Breast epithelium (tissue), 4 donors: ENCODE data around the gene FIGNL1. TPM values are rescaled to one million over a fixed set of nuclear protein-coding genes. Genes with fewer than 3 reads are reported as not detected.

Experiments
- DNase-seq, 2 donors: peaks; one replicate each; pipeline ENCODE4 v3.0.0-alpha.2; 2019; ENCODE audit warnings: low spot score in 2 of 2
- H3K27ac ChIP-seq, 2 donors: fragments of 200-600 bp; sonication (generic) in 1 of 2; one replicate each; pipeline ENCODE4 v1.5.1; 2016 to 2019; ENCODE audit warnings: mild to moderate bottlenecking in 1 of 2
- H3K27me3 ChIP-seq, 2 donors: fragments of 200-600 bp; sonication (generic) in 1 of 2; one replicate each; pipeline versions ENCODE4 v1.5.1 to v1.6.0; 2017 to 2019; ENCODE audit warnings: control low read depth in 1 of 2, mild to moderate bottlenecking in 1 of 2
- H3K36me3 ChIP-seq: fragments of 200-600 bp; one replicate; pipeline ENCODE4 v1.5.1; 2019
- H3K4me1 ChIP-seq, 2 donors: fragments of 200-600 bp; sonication (generic); one replicate each; pipeline ENCODE4 v1.5.1; 2016 to 2019; ENCODE audit warnings: control low read depth in 1 of 2
- H3K4me3 ChIP-seq, 3 donors: fragments of 200-600 bp; sonication (generic); 1 replicate in 2 of 3; 2 replicates in 1 of 3; pipeline ENCODE4 v1.5.1; 2016 to 2019; ENCODE audit warnings: mild to moderate bottlenecking in 3 of 3, moderate library complexity in 2 of 3
- H3K9me3 ChIP-seq, 2 donors: fragments of 200-600 bp; sonication (generic) in 1 of 2; one replicate each; pipeline ENCODE4 v1.5.1; 2016 to 2019; ENCODE audit warnings: control low read depth in 1 of 2
- CTCF ChIP-seq, 3 donors: fragments of 450-650 bp; IDR thresholded peaks; one replicate each; pipeline ENCODE4 v1.5.1; 2016 to 2017; ENCODE audit warnings: antibody characterized with exemption in 3 of 3, mild to moderate bottlenecking in 3 of 3, moderate library complexity in 3 of 3
- POLR2A ChIP-seq: fragments of 450-650 bp; IDR thresholded peaks from one replicate; pipeline ENCODE4 v1.6.1; 2016; ENCODE audit warnings: antibody characterized with exemption, mild to moderate bottlenecking, moderate library complexity
- POLR2AphosphoS5 ChIP-seq, 3 donors: sonication (generic); formaldehyde crosslinking; IDR thresholded peaks; one replicate each; pipeline ENCODE4 v1.6.1; 2017; ENCODE audit warnings: antibody characterized with exemption in 3 of 3
- intact Hi-C: fragments of 100-400 bp; cut with DNase I; formaldehyde crosslinking; loops from one replicate; pipeline ENCODE4 v1.15.1; 2023; ENCODE audit warnings: low total_unique reads
- total RNA-seq, 3 donors: library from RNA; depleted of rRNA; stranded (reverse); fragments of >200 nt; gene quantifications; one replicate each; pipeline ENCODE4 v1.1.0, GENCODE V29; 2016

Gene FIGNL1
- total RNA-seq, 3 donors from 2014 or later, result 10.8 to 13.1 (median 11.7) TPM

DNA sequence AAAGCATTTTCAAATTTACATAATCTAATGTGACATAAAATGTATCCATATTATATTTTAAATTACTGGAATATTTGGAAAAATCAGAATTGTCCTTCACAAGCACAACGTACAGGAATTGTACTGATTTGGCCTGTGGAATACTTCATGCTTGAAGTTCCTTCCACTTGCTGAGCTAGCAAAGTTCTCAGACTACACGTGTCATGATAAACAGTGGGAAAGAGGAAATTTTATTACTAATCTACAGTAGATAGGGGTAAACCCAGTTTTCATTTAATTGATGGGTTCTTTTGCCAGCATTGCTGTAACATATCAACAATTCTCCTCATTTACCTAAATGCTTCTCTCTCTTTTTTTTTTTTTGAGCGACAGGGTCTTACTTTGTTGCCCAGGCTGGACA is 45.6 kb upstream of the FIGNL1 start:
- no peak overlapping the region for H3K27ac ChIP-seq
- intact Hi-C loops, result no loop called here
- no peak overlapping the region for H3K4me3 ChIP-seq
- H3K36me3 ChIP-seq, result no peaks in the 10 kb centered on the region
- H3K4me1 ChIP-seq, result no peaks in the 10 kb centered on the region
- no peak for TF ChIP-seq POLR2AphosphoS5 (IDR thresholded peaks at IDR 0.05)
- no peak for TF ChIP-seq CTCF (IDR thresholded peaks at IDR 0.05)
- TF ChIP-seq POLR2A, result no peak
- no peaks in the 10 kb centered on the region for H3K9me3 ChIP-seq
- no peak for DNase-seq
- no peaks in the 10 kb centered on the region for H3K27me3 ChIP-seq

DNA sequence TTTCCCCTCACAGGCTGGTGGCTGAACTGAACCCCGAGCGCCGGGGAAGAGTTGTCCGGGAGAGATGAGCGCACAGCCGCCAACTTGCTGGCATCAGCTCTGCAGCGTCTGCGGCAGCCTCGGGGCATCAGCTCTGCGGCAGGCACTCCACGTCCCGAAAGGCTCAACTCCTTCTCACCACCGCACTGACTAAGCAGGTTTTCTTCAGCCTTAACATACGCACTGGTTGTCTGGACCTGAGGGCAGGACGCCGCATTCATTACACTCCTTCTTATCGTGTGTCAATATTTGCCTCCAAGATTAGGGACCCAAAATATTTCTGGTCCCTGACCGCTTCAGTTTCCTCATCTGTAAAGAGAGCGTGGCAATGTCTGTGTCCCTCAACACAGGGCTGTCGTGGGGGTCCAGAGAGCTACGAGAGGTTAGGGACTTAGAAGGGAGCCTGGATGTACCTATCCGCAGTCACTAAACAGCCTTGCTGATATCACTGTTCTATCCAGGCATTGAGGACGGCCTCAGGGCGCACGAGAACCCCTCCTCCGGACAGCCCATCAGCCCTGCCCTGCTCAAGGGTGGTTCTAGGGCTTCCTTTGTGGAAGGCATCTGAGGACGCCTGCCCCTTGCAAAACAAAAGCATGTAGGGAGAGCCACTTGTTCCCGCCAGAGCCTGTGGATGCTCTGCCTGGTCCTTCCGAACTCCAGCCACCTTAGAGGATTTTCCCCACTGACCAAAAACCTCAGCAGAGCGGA is 42.8 kb upstream of the FIGNL1 start:
- DNase-seq, result no peak
- H3K9me3 ChIP-seq, result no peaks in the 10 kb centered on the region

GRCh38 chr7:50491943-50492342 is 41.8 kb upstream of the FIGNL1 start:
- no peaks in the 10 kb centered on the region for H3K36me3 ChIP-seq
- intact Hi-C loops, result no loop called here
- no peak for TF ChIP-seq POLR2AphosphoS5 (IDR thresholded peaks at IDR 0.05)
- no peak for TF ChIP-seq CTCF (IDR thresholded peaks at IDR 0.05)
- no peak for TF ChIP-seq POLR2A
- no peaks in the 10 kb centered on the region for H3K9me3 ChIP-seq
- H3K4me3 ChIP-seq, result no peak overlapping the region
- H3K27ac ChIP-seq, result no peak overlapping the region
- H3K27me3 ChIP-seq, result no peaks in the 10 kb centered on the region
- no peak for DNase-seq
- H3K4me1 ChIP-seq, result no peaks in the 10 kb centered on the region

More for the DNA sequence above, 42.8 kb upstream of the FIGNL1 start:
- no peak overlapping the region for H3K4me3 ChIP-seq
- no peaks in the 10 kb centered on the region for H3K27me3 ChIP-seq
- H3K4me1 ChIP-seq, result no peaks in the 10 kb centered on the region
- H3K27ac ChIP-seq, result no peak overlapping the region
- TF ChIP-seq CTCF (IDR thresholded peaks at IDR 0.05), result no peak
- intact Hi-C loops, result no loop called here
- H3K36me3 ChIP-seq, result no peaks in the 10 kb centered on the region

GRCh38 chr7:50491209-50491608 is 41.1 kb upstream of the FIGNL1 start:
- no peak overlapping the region for H3K4me3 ChIP-seq
- H3K36me3 ChIP-seq, result no peaks in the 10 kb centered on the region
- no peaks in the 10 kb centered on the region for H3K27me3 ChIP-seq
- DNase-seq, result no peak
- intact Hi-C loops, result no loop called here
- no peak overlapping the region for H3K27ac ChIP-seq
- H3K4me1 ChIP-seq, result no peaks in the 10 kb centered on the region
- no peaks in the 10 kb centered on the region for H3K9me3 ChIP-seq
- no peak for TF ChIP-seq POLR2A
- TF ChIP-seq POLR2AphosphoS5 (IDR thresholded peaks at IDR 0.05), result no peak
- no peak for TF ChIP-seq CTCF (IDR thresholded peaks at IDR 0.05)

GRCh38 chr7:50488379-50488778 is 38.2 kb upstream of the FIGNL1 start:
- intact Hi-C loops, result no loop called here
- Histone ChIP-seq H3K4me3 (no peak overlapping the region), H3K4me1 (no peaks in the 10 kb centered on the region), H3K9me3 (no peaks in the 10 kb centered on the region), H3K27me3 (no peaks in the 10 kb centered on the region), H3K36me3 (no peaks in the 10 kb centered on the region), H3K27ac (no peak overlapping the region)
- DNase-seq, result no peak
- TF ChIP-seq CTCF (IDR thresholded peaks at IDR 0.05), result no peak
